HepG2 (cell line): ENCODE measurements around the gene GLIPR1.
"Not testable (repeated sequence)": the region's sequence is repeated elsewhere in the genome, so short reads cannot be mapped to it uniquely, and the experiment has no call there.

Experiments
- ARNTL ChIP-seq: sonication (generic); formaldehyde crosslinking; IDR thresholded peaks from 2 replicates; pipeline ENCODE4 v1.4.0; 2020; ENCODE audit warnings: mild to moderate bottlenecking, missing genetic modification reagents
- ATF7 ChIP-seq, 2 experiments: fragments of 450-650 bp in 1 of 2; sonication (generic) in 1 of 2; formaldehyde crosslinking in 1 of 2; IDR thresholded peaks; 2 replicates each; pipeline versions ENCODE4 v1.4.0 to v1.6.1; 2016 to 2020; ENCODE audit warnings: antibody characterized with exemption in 1 of 2, mild to moderate bottlenecking in 1 of 2, missing genetic modification reagents in 1 of 2
- MTF1 ChIP-seq: sonication (generic); formaldehyde crosslinking; IDR thresholded peaks from 2 replicates; pipeline ENCODE4 v1.5.0; 2020; ENCODE audit warnings: missing genetic modification reagents
- PCBP1 ChIP-seq: fragments of 200-400 bp; formaldehyde crosslinking; IDR thresholded peaks from 2 replicates; pipeline ENCODE4 v1.6.1; 2017; ENCODE audit warnings: mild to moderate bottlenecking, low read depth, low read length, borderline replicate concordance
- SKI ChIP-seq: fragments of 450-650 bp; IDR thresholded peaks from one replicate; pipeline ENCODE4 v1.6.1; 2018; ENCODE audit warnings: mild to moderate bottlenecking; ENCODE audit not compliant: partially characterized antibody
- SP1 ChIP-seq, 2 experiments: fragments of 450-650 bp in 1 of 2; sonication (generic) in 1 of 2; formaldehyde crosslinking in 1 of 2; IDR thresholded peaks; 2 replicates each; pipeline versions ENCODE4 v1.4.0 to v1.6.1; 2016 to 2020; ENCODE audit warnings: missing genetic modification reagents in 1 of 2
- TF ChIP-seq, protein P1 (sequence below): sonication (generic); formaldehyde crosslinking; IDR thresholded peaks from 2 replicates; pipeline ENCODE4 v1.8.0; 2022; ENCODE audit warnings: mild to moderate bottlenecking, missing genetic modification reagents, borderline replicate concordance
- TF ChIP-seq, protein P2 (sequence below): sonication (generic); formaldehyde crosslinking; IDR thresholded peaks from 2 replicates; pipeline ENCODE4 v1.4.0; 2020; ENCODE audit warnings: missing genetic modification reagents

DNA sequence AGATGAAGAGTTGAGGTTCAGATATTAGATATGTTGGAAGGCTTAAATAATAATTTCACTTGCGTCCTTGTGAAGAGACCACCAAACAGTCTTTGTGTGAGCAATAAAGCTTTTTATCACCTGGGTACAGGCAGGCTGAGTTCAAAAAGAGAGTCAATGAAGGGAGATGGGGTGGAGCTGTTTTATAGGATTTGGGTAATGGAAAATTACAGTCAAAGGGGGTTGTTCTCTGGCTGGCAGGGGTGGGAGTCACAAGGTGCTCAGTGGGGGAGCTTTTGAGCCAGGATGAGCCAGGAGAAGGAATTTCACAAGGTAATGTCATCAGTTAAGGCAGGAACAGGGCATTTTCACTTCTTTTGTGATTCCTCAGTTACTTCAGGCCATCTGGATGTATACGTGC is 3.9 kb downstream of the GLIPR1 start:
- not testable (repeated sequence) for TF ChIP-seq ARNTL (CRISPR knock-in tag); SKI; PCBP1; SP1 (IDR thresholded peaks at IDR 0.05); SP1 (CRISPR knock-in tag; IDR thresholded peaks at IDR 0.05); MTF1 (CRISPR knock-in tag); ATF7 (IDR thresholded peaks at IDR 0.05); ATF7 (CRISPR knock-in tag; IDR thresholded peaks at IDR 0.05)
- TF ChIP-seq, protein P1, sequence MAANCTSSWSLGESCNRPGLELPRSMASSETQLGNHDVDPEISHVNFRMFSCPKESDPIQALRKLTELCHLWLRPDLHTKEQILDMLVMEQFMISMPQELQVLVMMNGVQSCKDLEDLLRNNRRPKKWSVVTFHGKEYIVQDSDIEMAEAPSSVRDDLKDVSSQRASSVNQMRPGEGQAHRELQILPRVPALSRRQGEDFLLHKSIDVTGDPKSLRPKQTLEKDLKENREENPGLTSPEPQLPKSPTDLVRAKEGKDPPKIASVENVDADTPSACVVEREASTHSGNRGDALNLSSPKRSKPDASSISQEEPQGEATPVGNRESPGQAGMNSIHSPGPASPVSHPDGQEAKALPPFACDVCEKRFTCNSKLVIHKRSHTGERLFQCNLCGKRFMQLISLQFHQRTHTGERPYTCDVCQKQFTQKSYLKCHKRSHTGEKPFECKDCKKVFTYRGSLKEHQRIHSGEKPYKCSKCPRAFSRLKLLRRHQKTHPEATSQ = not testable (repeated sequence)
- TF ChIP-seq, protein P2, sequence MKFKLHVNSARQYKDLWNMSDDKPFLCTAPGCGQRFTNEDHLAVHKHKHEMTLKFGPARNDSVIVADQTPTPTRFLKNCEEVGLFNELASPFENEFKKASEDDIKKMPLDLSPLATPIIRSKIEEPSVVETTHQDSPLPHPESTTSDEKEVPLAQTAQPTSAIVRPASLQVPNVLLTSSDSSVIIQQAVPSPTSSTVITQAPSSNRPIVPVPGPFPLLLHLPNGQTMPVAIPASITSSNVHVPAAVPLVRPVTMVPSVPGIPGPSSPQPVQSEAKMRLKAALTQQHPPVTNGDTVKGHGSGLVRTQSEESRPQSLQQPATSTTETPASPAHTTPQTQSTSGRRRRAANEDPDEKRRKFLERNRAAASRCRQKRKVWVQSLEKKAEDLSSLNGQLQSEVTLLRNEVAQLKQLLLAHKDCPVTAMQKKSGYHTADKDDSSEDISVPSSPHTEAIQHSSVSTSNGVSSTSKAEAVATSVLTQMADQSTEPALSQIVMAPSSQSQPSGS (CRISPR knock-in tag) = not testable (repeated sequence)
